PFSK-1 (cell line): ENCODE measurements around the gene RXFP4.

Experiments
- FOXP2 ChIP-seq: optimal IDR thresholded peaks from 2 replicates; pipeline ENCODE3; 2011; ENCODE audit warnings: borderline replicate concordance, control low read depth, inconsistent platforms; ENCODE audit not compliant: insufficient read depth; ENCODE audit errors: extremely low read length, extremely low read depth
- POLR2AphosphoS5 ChIP-seq: IDR thresholded peaks from 2 replicates; pipeline ENCODE4 v1.6.1; 2012; ENCODE audit warnings: low read depth, mild to moderate bottlenecking, control low read depth, low read length, moderate library complexity
- SIN3A ChIP-seq: IDR thresholded peaks from 2 replicates; pipeline ENCODE4 v1.6.1; 2012; ENCODE audit warnings: mild to moderate bottlenecking, low read length, moderate library complexity, borderline replicate concordance; ENCODE audit not compliant: insufficient read depth
- TAF1 ChIP-seq: IDR thresholded peaks from 2 replicates; pipeline ENCODE4 v1.6.1; 2012; ENCODE audit warnings: low read length, control low read depth, borderline replicate concordance; ENCODE audit not compliant: insufficient read depth
- TF ChIP-seq, protein P1 (sequence below), 2 experiments: IDR thresholded peaks; 2 replicates each; pipeline versions ENCODE4 v1.6.1 to v1.8.0; 2011 to 2012; ENCODE audit warnings: low read depth in 2 of 2, low read length in 2 of 2, control low read depth in 1 of 2, inconsistent platforms in 1 of 2, mild to moderate bottlenecking in 1 of 2, moderate library complexity in 1 of 2; ENCODE audit not compliant: insufficient read depth in 1 of 2

DNA sequence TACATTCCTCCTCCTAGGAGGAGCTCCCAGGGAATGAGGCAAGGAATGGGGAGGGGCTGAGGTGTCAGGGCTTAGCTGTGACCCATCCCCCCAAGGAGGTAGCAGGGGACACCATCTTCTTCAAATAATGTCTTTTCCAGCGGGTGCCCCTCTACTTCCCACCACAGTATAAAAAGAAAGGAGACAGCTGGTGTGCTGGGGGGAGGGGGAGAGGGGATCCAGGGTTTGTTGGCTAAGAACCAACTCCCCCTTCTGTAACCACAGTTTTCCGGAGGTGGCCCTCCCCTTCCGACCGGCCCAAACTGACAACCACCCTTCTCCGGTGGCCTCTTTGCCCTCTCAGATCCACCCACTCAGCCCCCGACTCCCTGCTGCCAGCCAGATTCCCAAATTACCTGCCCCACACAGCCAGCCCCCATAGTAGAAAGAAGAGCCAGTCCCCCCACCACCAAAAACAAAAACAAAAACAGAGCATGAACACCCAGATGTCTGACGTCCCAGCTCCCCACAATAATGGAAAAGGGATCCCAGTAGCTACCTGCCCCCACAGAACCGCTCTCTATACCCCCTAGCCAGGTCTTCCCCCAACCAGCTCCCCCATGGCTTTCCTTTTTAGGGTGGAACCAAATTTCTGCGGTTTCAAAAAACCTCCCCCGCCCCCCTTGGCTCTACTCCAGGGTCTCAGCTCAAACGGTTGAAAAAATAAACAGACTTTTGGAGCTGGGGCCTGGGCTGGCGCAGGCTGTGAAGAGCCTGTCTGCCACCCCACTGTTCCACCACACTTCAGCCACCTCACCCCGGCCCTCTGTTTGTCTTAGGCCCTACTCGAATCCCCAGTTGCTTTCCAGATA lies 34.8 kb downstream of the RXFP4 start:
- TF ChIP-seq POLR2AphosphoS5 = no peak; the same call in 1 of the 2 replicates
- TF ChIP-seq SIN3A = no peak
- TF ChIP-seq, protein P1, sequence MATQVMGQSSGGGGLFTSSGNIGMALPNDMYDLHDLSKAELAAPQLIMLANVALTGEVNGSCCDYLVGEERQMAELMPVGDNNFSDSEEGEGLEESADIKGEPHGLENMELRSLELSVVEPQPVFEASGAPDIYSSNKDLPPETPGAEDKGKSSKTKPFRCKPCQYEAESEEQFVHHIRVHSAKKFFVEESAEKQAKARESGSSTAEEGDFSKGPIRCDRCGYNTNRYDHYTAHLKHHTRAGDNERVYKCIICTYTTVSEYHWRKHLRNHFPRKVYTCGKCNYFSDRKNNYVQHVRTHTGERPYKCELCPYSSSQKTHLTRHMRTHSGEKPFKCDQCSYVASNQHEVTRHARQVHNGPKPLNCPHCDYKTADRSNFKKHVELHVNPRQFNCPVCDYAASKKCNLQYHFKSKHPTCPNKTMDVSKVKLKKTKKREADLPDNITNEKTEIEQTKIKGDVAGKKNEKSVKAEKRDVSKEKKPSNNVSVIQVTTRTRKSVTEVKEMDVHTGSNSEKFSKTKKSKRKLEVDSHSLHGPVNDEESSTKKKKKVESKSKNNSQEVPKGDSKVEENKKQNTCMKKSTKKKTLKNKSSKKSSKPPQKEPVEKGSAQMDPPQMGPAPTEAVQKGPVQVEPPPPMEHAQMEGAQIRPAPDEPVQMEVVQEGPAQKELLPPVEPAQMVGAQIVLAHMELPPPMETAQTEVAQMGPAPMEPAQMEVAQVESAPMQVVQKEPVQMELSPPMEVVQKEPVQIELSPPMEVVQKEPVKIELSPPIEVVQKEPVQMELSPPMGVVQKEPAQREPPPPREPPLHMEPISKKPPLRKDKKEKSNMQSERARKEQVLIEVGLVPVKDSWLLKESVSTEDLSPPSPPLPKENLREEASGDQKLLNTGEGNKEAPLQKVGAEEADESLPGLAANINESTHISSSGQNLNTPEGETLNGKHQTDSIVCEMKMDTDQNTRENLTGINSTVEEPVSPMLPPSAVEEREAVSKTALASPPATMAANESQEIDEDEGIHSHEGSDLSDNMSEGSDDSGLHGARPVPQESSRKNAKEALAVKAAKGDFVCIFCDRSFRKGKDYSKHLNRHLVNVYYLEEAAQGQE (IDR thresholded peaks at IDR 0.05; ENCODE audit: insufficient read depth in 1 of 2, low read depth in 2 of 2, low read length in 2 of 2) = no peak
- TF ChIP-seq TAF1 = no peak
- TF ChIP-seq FOXP2 = no peak
